BE2C (cell line): ENCODE measurements around the gene PARN.
"Not testable (repeated sequence)": the region's sequence is repeated elsewhere in the genome, so short reads cannot be mapped to it uniquely, and the experiment has no call there.

Experiments used
- DNase-seq: peaks from one replicate; pipeline ENCODE4 v3.0.0-alpha.2; 2020
- H3K27me3 ChIP-seq: fragments of 250-450 bp; sonication (Bioruptor Pico); 2 replicates; pipeline ENCODE4 v1.5.1; 2020; ENCODE audit warnings: mild to moderate bottlenecking
- H3K36me3 ChIP-seq: fragments of 250-450 bp; sonication (Bioruptor Pico); 2 replicates; pipeline ENCODE4 v1.5.1; 2020; ENCODE audit warnings: mild to moderate bottlenecking
- H3K4me1 ChIP-seq: fragments of 250-450 bp; sonication (Bioruptor Pico); 2 replicates; pipeline ENCODE4 v1.5.1; 2020
- H3K4me3 ChIP-seq: 2 replicates; pipeline ENCODE4 v1.5.1; 2011; ENCODE audit warnings: low read depth, low read length
- H3K9me3 ChIP-seq: fragments of 250-450 bp; sonication (Bioruptor Pico); 2 replicates; pipeline ENCODE4 v1.5.1; 2020
- CTCF ChIP-seq: IDR thresholded peaks from 2 replicates; pipeline ENCODE4 v1.5.1; 2012; ENCODE audit warnings: mild to moderate bottlenecking, low read depth, low read length

The PARN gene

GRCh38 chr16:14415291-14415690 lies 214.8 kb downstream of the PARN start:
- Histone ChIP-seq H3K9me3 (no peaks in the 10 kb centered on the region; the same call in 1 of the 2 replicates), H3K27me3 (no peaks in the 10 kb centered on the region), H3K4me3 (no peak overlapping the region), H3K4me1 (no peaks in the 10 kb centered on the region), H3K36me3 (no peaks in the 10 kb centered on the region)
- DNase-seq = no peak
- TF ChIP-seq CTCF = no peak

GRCh38 chr16:14409563-14409962 lies 220.5 kb downstream of the PARN start:
- Histone ChIP-seq H3K4me3 (no peak overlapping the region), H3K9me3 (no peaks in the 10 kb centered on the region), H3K36me3 (no peaks in the 10 kb centered on the region), H3K4me1 (no peaks in the 10 kb centered on the region), H3K27me3 (no peaks in the 10 kb centered on the region)
- no peak for DNase-seq
- no peak for TF ChIP-seq CTCF

GRCh38 chr16:14407786-14408399 lies 222.2 kb downstream of the PARN start:
- H3K4me1 ChIP-seq = no peaks in the 10 kb centered on the region
- DNase-seq = no peak
- H3K36me3 ChIP-seq = no peaks in the 10 kb centered on the region
- TF ChIP-seq CTCF = no peak
- H3K4me3 ChIP-seq = no peak overlapping the region
- no peaks in the 10 kb centered on the region for H3K9me3 ChIP-seq
- no peaks in the 10 kb centered on the region for H3K27me3 ChIP-seq

- Histone ChIP-seq H3K4me3 (peak overlapping the region; percentile 5), H3K36me3 (no peaks in the 10 kb centered on the region), H3K4me1 (no peaks in the 10 kb centered on the region), H3K27me3 (no peaks in the 10 kb centered on the region), H3K9me3 (no peaks in the 10 kb centered on the region)
- TF ChIP-seq CTCF = no peak
- peak; percentile 79 for DNase-seq
Measured at GRCh38 chr16:14405611-14406537, 224.2 kb downstream of the PARN start.

GRCh38 chr16:14403001-14403389 lies 227.1 kb downstream of the PARN start:
- not testable (repeated sequence) for H3K36me3 ChIP-seq, H3K4me3 ChIP-seq, DNase-seq, H3K9me3 ChIP-seq, H3K27me3 ChIP-seq, H3K4me1 ChIP-seq

DNA sequence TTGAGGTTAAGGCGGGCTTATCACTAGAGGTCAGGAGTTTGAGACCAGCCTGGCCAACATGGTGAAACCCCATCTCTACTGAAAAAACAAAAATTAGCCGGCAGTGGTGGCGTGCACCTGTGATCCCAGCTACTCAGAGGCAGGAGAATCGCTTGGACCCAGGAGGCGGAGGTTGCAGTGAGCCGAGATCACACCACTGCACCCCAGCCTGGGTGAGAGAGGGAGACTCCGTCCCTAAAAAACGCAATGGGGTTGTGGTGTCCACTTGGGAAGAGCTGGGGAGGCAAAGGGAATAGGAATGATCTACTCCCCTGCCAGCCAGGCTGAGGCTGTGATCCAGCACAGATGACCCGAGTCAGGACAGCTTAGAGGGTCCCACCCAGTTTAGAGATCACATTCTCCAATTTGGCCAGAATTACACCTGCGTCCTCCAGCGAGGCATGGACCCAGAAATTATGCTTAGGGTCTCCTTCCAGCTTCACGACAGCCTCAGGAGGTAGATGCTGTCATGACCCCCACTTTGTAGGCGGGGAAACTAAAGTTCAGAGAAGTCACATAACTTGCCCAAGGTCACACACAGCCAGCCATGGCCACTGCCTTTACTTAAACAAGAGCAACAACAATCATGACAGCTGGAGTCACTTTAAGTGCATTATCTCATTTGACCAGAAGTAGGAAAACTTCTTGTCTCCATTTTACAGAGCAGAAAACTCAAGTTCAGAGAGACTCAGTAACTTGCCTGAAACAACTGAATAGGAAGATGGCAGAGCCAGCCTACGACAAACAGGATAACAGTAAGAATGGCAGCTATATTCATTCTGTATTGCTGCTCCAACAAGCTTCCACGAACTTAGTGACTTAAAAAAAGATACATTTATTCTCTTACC lies 227.7 kb downstream of the PARN start:
- not testable (repeated sequence) for H3K4me3 ChIP-seq, DNase-seq, H3K4me1 ChIP-seq, H3K9me3 ChIP-seq, H3K36me3 ChIP-seq, H3K27me3 ChIP-seq

GRCh38 chr16:14401711-14402061 lies 228.4 kb downstream of the PARN start:
- not testable (repeated sequence) for H3K4me1 ChIP-seq, H3K27me3 ChIP-seq, H3K36me3 ChIP-seq, H3K9me3 ChIP-seq, H3K4me3 ChIP-seq, DNase-seq

- not testable (repeated sequence) for DNase-seq, H3K4me3 ChIP-seq, H3K36me3 ChIP-seq, H3K9me3 ChIP-seq, H3K27me3 ChIP-seq, H3K4me1 ChIP-seq
Measured at GRCh38 chr16:14400978-14401710, 228.9 kb downstream of the PARN start.
